ENCODE data around the gene LAMC1.

LAMC1 gene

GRCh38 chr1:183075861-183076260 is 52.6 kb downstream of the LAMC1 start:
- DNase-seq, result no peak
- no CpG with 5 or more reads among the region's 1 CpG for WGBS (ENCODE audit: extremely low coverage, insufficient coverage, insufficient read length)
- H2BK5ac ChIP-seq (ENCODE audit: low read depth, low read length, poor library complexity), result no peak overlapping the region

GRCh38 chr1:183077097-183077496 is 53.9 kb downstream of the LAMC1 start:
- Histone ChIP-seq H3K14ac (ENCODE audit: low read length) (no peak overlapping the region), H3K79me2 (ENCODE audit: control insufficient read depth, insufficient read depth, low read length, poor library complexity) (peaks cover 4% of the 10 kb centered on the region), H3K4me1 (ENCODE audit: control insufficient read depth in 1 of 2, insufficient read depth in 2 of 2, low read length in 2 of 2) (peaks cover 3% of the 10 kb centered on the region in 2 experiments), H2BK12ac (ENCODE audit: low read length) (no peak overlapping the region), H3K4me3 (ENCODE audit: low read depth, low read length) (no peak overlapping the region), H2AK5ac (ENCODE audit: low read length) (no peak overlapping the region), H3K79me1 (ENCODE audit: low read length) (no peaks in the 10 kb centered on the region), H4K12ac (ENCODE audit: low read depth, low read length) (no peak overlapping the region), H3K23ac (ENCODE audit: low read length) (no peak overlapping the region), H3K4ac (ENCODE audit: low read depth, low read length) (no peak overlapping the region), H2BK120ac (ENCODE audit: insufficient read depth, low read length, poor library complexity) (no peak overlapping the region), H3K27ac (ENCODE audit: low read depth, low read length) (no peak overlapping the region), H3K9ac (ENCODE audit: low read length) (no peak overlapping the region), H3K36me3 (ENCODE audit: control insufficient read depth in 1 of 2, insufficient read depth in 2 of 2, low read length in 2 of 2) (no peaks in the 10 kb centered on the region), H3K18ac (ENCODE audit: low read length) (no peak overlapping the region), H2BK5ac (ENCODE audit: low read depth, low read length, poor library complexity) (no peak overlapping the region), H2AFZ (ENCODE audit: insufficient read depth, low read length, poor library complexity) (no peak overlapping the region), H4K91ac (ENCODE audit: low read depth, low read length) (no peak overlapping the region), H4K8ac (ENCODE audit: low read depth, low read length) (no peak overlapping the region), H3K4me2 (ENCODE audit: low read length) (no peak overlapping the region), H3K9me3 (ENCODE audit: insufficient read depth, low read depth, low read length) (no peaks in the 10 kb centered on the region), H3K27me3 (ENCODE audit: insufficient read depth, low read length) (no peaks in the 10 kb centered on the region)
- peak in 1 of 2 donors; percentile 15 for DNase-seq
- WGBS (ENCODE audit: extremely low coverage, insufficient coverage, insufficient read length), result no CpG with 5 or more reads among the region's 1 CpG

More at GRCh38 chr1:183075861-183076260, 52.6 kb downstream of the LAMC1 start:
- Histone ChIP-seq H3K23ac (ENCODE audit: low read length) (no peak overlapping the region), H3K9ac (ENCODE audit: low read length) (no peak overlapping the region), H2BK12ac (ENCODE audit: low read length) (no peak overlapping the region), H4K12ac (ENCODE audit: low read depth, low read length) (no peak overlapping the region), H2BK120ac (ENCODE audit: insufficient read depth, low read length, poor library complexity) (no peak overlapping the region), H3K9me3 (ENCODE audit: insufficient read depth, low read depth, low read length) (no peaks in the 10 kb centered on the region), H3K79me1 (ENCODE audit: low read length) (no peaks in the 10 kb centered on the region), H3K36me3 (ENCODE audit: control insufficient read depth in 1 of 2, insufficient read depth in 2 of 2, low read length in 2 of 2) (no peaks in the 10 kb centered on the region), H3K27ac (ENCODE audit: low read depth, low read length) (no peak overlapping the region), H3K4me2 (ENCODE audit: low read length) (no peak overlapping the region), H2AK5ac (ENCODE audit: low read length) (no peak overlapping the region), H4K8ac (ENCODE audit: low read depth, low read length) (no peak overlapping the region), H2AFZ (ENCODE audit: insufficient read depth, low read length, poor library complexity) (no peak overlapping the region), H3K4me3 (ENCODE audit: low read depth, low read length) (no peak overlapping the region), H3K27me3 (ENCODE audit: insufficient read depth, low read length) (no peaks in the 10 kb centered on the region), H3K18ac (ENCODE audit: low read length) (no peak overlapping the region), H3K4me1 (ENCODE audit: control insufficient read depth in 1 of 2, insufficient read depth in 2 of 2, low read length in 2 of 2) (peaks cover 3% of the 10 kb centered on the region in 2 experiments), H3K4ac (ENCODE audit: low read depth, low read length) (no peak overlapping the region), H4K91ac (ENCODE audit: low read depth, low read length) (no peak overlapping the region), H3K14ac (ENCODE audit: low read length) (no peak overlapping the region), H3K79me2 (ENCODE audit: control insufficient read depth, insufficient read depth, low read length, poor library complexity) (peaks cover 2% of the 10 kb centered on the region)

GRCh38 chr1:183079712-183080388 is 56.6 kb downstream of the LAMC1 start:
- Histone ChIP-seq H3K23ac (ENCODE audit: low read length) (no peak overlapping the region), H3K4me2 (ENCODE audit: low read length) (no peak overlapping the region), H2BK12ac (ENCODE audit: low read length) (no peak overlapping the region), H3K4me1 (ENCODE audit: control insufficient read depth in 1 of 2, insufficient read depth in 2 of 2, low read length in 2 of 2) (peaks cover 0 to 3% of the 10 kb centered on the region in 2 experiments), H2AK5ac (ENCODE audit: low read length) (no peak overlapping the region), H3K14ac (ENCODE audit: low read length) (no peak overlapping the region), H4K12ac (ENCODE audit: low read depth, low read length) (no peak overlapping the region), H2BK5ac (ENCODE audit: low read depth, low read length, poor library complexity) (no peak overlapping the region), H4K8ac (ENCODE audit: low read depth, low read length) (no peak overlapping the region), H2AFZ (ENCODE audit: insufficient read depth, low read length, poor library complexity) (no peak overlapping the region), H3K9ac (ENCODE audit: low read length) (no peak overlapping the region), H3K79me1 (ENCODE audit: low read length) (no peaks in the 10 kb centered on the region), H3K27me3 (ENCODE audit: insufficient read depth, low read length) (no peaks in the 10 kb centered on the region), H3K4me3 (ENCODE audit: low read depth, low read length) (no peak overlapping the region), H3K79me2 (ENCODE audit: control insufficient read depth, insufficient read depth, low read length, poor library complexity) (peaks cover 4% of the 10 kb centered on the region), H3K4ac (ENCODE audit: low read depth, low read length) (no peak overlapping the region), H3K18ac (ENCODE audit: low read length) (no peak overlapping the region), H3K36me3 (ENCODE audit: control insufficient read depth in 1 of 2, insufficient read depth in 2 of 2, low read length in 2 of 2) (no peaks in the 10 kb centered on the region), H2BK120ac (ENCODE audit: insufficient read depth, low read length, poor library complexity) (no peak overlapping the region), H3K27ac (ENCODE audit: low read depth, low read length) (no peak overlapping the region), H4K91ac (ENCODE audit: low read depth, low read length) (no peak overlapping the region), H3K9me3 (ENCODE audit: insufficient read depth, low read depth, low read length) (no peaks in the 10 kb centered on the region)
- no CpG with 5 or more reads among the region's 8 CpGs for WGBS (ENCODE audit: extremely low coverage, insufficient coverage, insufficient read length)
- DNase-seq, result no peak

- Histone ChIP-seq H3K4ac (ENCODE audit: low read depth, low read length) (no peak overlapping the region), H3K18ac (ENCODE audit: low read length) (no peak overlapping the region), H3K27ac (ENCODE audit: low read depth, low read length) (no peak overlapping the region), H4K12ac (ENCODE audit: low read depth, low read length) (no peak overlapping the region), H3K9ac (ENCODE audit: low read length) (no peak overlapping the region), H3K27me3 (ENCODE audit: insufficient read depth, low read length) (no peaks in the 10 kb centered on the region), H3K79me2 (ENCODE audit: control insufficient read depth, insufficient read depth, low read length, poor library complexity) (peaks cover 4% of the 10 kb centered on the region), H2BK12ac (ENCODE audit: low read length) (no peak overlapping the region), H3K23ac (ENCODE audit: low read length) (no peak overlapping the region), H4K91ac (ENCODE audit: low read depth, low read length) (no peak overlapping the region), H3K79me1 (ENCODE audit: low read length) (no peaks in the 10 kb centered on the region), H3K36me3 (ENCODE audit: control insufficient read depth in 1 of 2, insufficient read depth in 2 of 2, low read length in 2 of 2) (no peaks in the 10 kb centered on the region), H3K9me3 (ENCODE audit: insufficient read depth, low read depth, low read length) (no peaks in the 10 kb centered on the region), H3K4me2 (ENCODE audit: low read length) (no peak overlapping the region), H4K8ac (ENCODE audit: low read depth, low read length) (no peak overlapping the region), H2AFZ (ENCODE audit: insufficient read depth, low read length, poor library complexity) (no peak overlapping the region), H3K4me1 (ENCODE audit: control insufficient read depth in 1 of 2, insufficient read depth in 2 of 2, low read length in 2 of 2) (peaks cover 0 to 3% of the 10 kb centered on the region in 2 experiments), H2BK120ac (ENCODE audit: insufficient read depth, low read length, poor library complexity) (no peak overlapping the region), H3K14ac (ENCODE audit: low read length) (no peak overlapping the region), H3K4me3 (ENCODE audit: low read depth, low read length) (no peak overlapping the region), H2AK5ac (ENCODE audit: low read length) (no peak overlapping the region), H2BK5ac (ENCODE audit: low read depth, low read length, poor library complexity) (no peak overlapping the region)
- WGBS (ENCODE audit: extremely low coverage, insufficient coverage, insufficient read length), result no CpG with 5 or more reads among the region's 2 CpGs
- DNase-seq, result no peak
Observed at GRCh38 chr1:183080406-183080805, 57.2 kb downstream of the LAMC1 start.
